ENCODE measurements around the gene FER. TPM values are rescaled to one million over a fixed set of nuclear protein-coding genes. Genes with fewer than 3 reads are reported as not detected.
"Not testable (repeated sequence)": the region's sequence is repeated elsewhere in the genome, so short reads cannot be mapped to it uniquely, and the experiment has no call there.

Gene FER
- total RNA-seq, 1 donor from 2014 or later, result 38.7 TPM

- no peak for DNase-seq (ENCODE audit: low spot score)
Measured at GRCh38 chr5:108881133-108881532, 133.4 kb downstream of the FER start.

- DNase-seq (ENCODE audit: low spot score), result no peak
Measured at GRCh38 chr5:108884736-108885135, 137.0 kb downstream of the FER start.

GRCh38 chr5:108898257-108898656 lies 150.6 kb downstream of the FER start:
- DNase-seq (ENCODE audit: low spot score), result no peak

- DNase-seq (ENCODE audit: low spot score), result no peak
Measured at GRCh38 chr5:108898707-108899106, 151.0 kb downstream of the FER start.

GRCh38 chr5:108899244-108899643 lies 151.5 kb downstream of the FER start:
- not testable (repeated sequence) for DNase-seq (ENCODE audit: low spot score)

- DNase-seq (ENCODE audit: low spot score), result no peak
Measured at GRCh38 chr5:108900668-108901067, 153.0 kb downstream of the FER start.

GRCh38 chr5:108905805-108906204 lies 158.1 kb downstream of the FER start:
- DNase-seq (ENCODE audit: low spot score), result no peak

- no peak for DNase-seq (ENCODE audit: low spot score)
Measured at GRCh38 chr5:108910627-108911026, 162.9 kb downstream of the FER start.

- no peak for DNase-seq (ENCODE audit: low spot score)
Measured at GRCh38 chr5:108911055-108911454, 163.4 kb downstream of the FER start.

- DNase-seq (ENCODE audit: low spot score), result no peak
Measured at GRCh38 chr5:108917596-108917995, 169.9 kb downstream of the FER start.

- DNase-seq (ENCODE audit: low spot score), result no peak
Measured at GRCh38 chr5:108919591-108920326, 172.1 kb downstream of the FER start.

GRCh38 chr5:108924457-108924961 lies 176.8 kb downstream of the FER start:
- DNase-seq (ENCODE audit: low spot score), result no peak

GRCh38 chr5:108925073-108925472 lies 177.4 kb downstream of the FER start:
- DNase-seq (ENCODE audit: low spot score), result no peak

- DNase-seq (ENCODE audit: low spot score), result no peak
Measured at GRCh38 chr5:108930107-108930506, 182.4 kb downstream of the FER start.

- no peak for DNase-seq (ENCODE audit: low spot score)
Measured at GRCh38 chr5:108935611-108936010, 187.9 kb downstream of the FER start.

GRCh38 chr5:108937221-108937620 lies 189.5 kb downstream of the FER start:
- no peak for DNase-seq (ENCODE audit: low spot score)

GRCh38 chr5:108940506-108940905 lies 192.8 kb downstream of the FER start:
- DNase-seq (ENCODE audit: low spot score), result no peak

GRCh38 chr5:108941746-108942145 lies 194.0 kb downstream of the FER start:
- no peak for DNase-seq (ENCODE audit: low spot score)

- DNase-seq (ENCODE audit: low spot score), result no peak
Measured at GRCh38 chr5:108942701-108943100, 195.0 kb downstream of the FER start.

GRCh38 chr5:108945094-108945493 lies 197.4 kb downstream of the FER start:
- DNase-seq (ENCODE audit: low spot score), result no peak

GRCh38 chr5:108946008-108946407 lies 198.3 kb downstream of the FER start:
- DNase-seq (ENCODE audit: low spot score), result no peak

GRCh38 chr5:108947164-108947563 lies 199.5 kb downstream of the FER start:
- no peak for DNase-seq (ENCODE audit: low spot score)

GRCh38 chr5:108950276-108950675 lies 202.6 kb downstream of the FER start:
- no peak for DNase-seq (ENCODE audit: low spot score)

- no peak for DNase-seq (ENCODE audit: low spot score)
Measured at GRCh38 chr5:108953940-108954339, 206.2 kb downstream of the FER start.
